Astrocyte (in vitro differentiated cells and primary cell): ENCODE measurements around the gene TBCB. TPM values are rescaled to one million over a fixed set of nuclear protein-coding genes. Genes with fewer than 3 reads are reported as not detected.

Experiments
- DNase-seq: peaks from one replicate; pipeline ENCODE4 v3.0.0-alpha.2; 2010; ENCODE audit warnings: low read depth
- FAIRE-seq: peaks from 2 replicates; lab custom pipeline; 2011; peaks lifted over from hg19 to GRCh38; lab: Jason Lieb, UNC
- H2AFZ ChIP-seq: 2 replicates; pipeline ENCODE4 v1.6.0; 2012; ENCODE audit warnings: low read depth, low read length, inconsistent platforms
- H3K27ac ChIP-seq: 2 replicates; pipeline ENCODE4 v1.5.1; 2011; ENCODE audit warnings: low read depth, low read length, inconsistent platforms
- H3K27me3 ChIP-seq: 2 replicates; pipeline ENCODE4 v1.6.0; 2011; ENCODE audit warnings: low read length, inconsistent platforms; ENCODE audit not compliant: insufficient read depth
- H3K36me3 ChIP-seq: 2 replicates; pipeline ENCODE4 v1.5.1; 2011; ENCODE audit warnings: low read length, inconsistent platforms; ENCODE audit not compliant: insufficient read depth
- H3K4me1 ChIP-seq: 2 replicates; pipeline ENCODE4 v1.5.1; 2011; ENCODE audit warnings: low read length, inconsistent platforms; ENCODE audit not compliant: insufficient read depth
- H3K4me2 ChIP-seq: 2 replicates; pipeline ENCODE4 v1.6.0; 2012; ENCODE audit warnings: low read length, inconsistent platforms
- H3K4me3 ChIP-seq: 2 replicates; pipeline ENCODE4 v1.5.1; 2011; ENCODE audit warnings: low read depth, mild to moderate bottlenecking, low read length, inconsistent platforms; ENCODE audit not compliant: insufficient read depth
- H3K79me2 ChIP-seq: 2 replicates; pipeline ENCODE4 v1.6.0; 2012; ENCODE audit warnings: mild to moderate bottlenecking, low read length, inconsistent platforms; ENCODE audit not compliant: insufficient read depth
- H3K9ac ChIP-seq: 2 replicates; pipeline ENCODE4 v1.6.0; 2012; ENCODE audit warnings: mild to moderate bottlenecking, low read length, inconsistent platforms
- H3K9me3 ChIP-seq: 2 replicates; pipeline ENCODE4 v1.5.1; 2012; ENCODE audit warnings: low read depth, mild to moderate bottlenecking, low read length, inconsistent platforms; ENCODE audit not compliant: insufficient read depth
- H4K20me1 ChIP-seq: 2 replicates; pipeline ENCODE4 v1.6.0; 2012; ENCODE audit warnings: low read length, inconsistent platforms; ENCODE audit not compliant: insufficient read depth
- H3K27ac Mint-ChIP-seq: one replicate; pipeline ENCODE4 v1.8.0; 2021; ENCODE audit warnings: mild to moderate bottlenecking, mixed read lengths; ENCODE audit not compliant: unreplicated experiment
- H3K27me3 Mint-ChIP-seq: one replicate; pipeline ENCODE4 v1.8.0; 2021; ENCODE audit warnings: low read depth, mixed read lengths; ENCODE audit not compliant: unreplicated experiment
- H3K36me3 Mint-ChIP-seq: one replicate; pipeline ENCODE4 v1.8.0; 2021; ENCODE audit warnings: low read depth, mixed read lengths; ENCODE audit not compliant: unreplicated experiment
- H3K4me1 Mint-ChIP-seq: one replicate; pipeline ENCODE4 v1.8.0; 2021; ENCODE audit warnings: low read depth, mixed read lengths; ENCODE audit not compliant: unreplicated experiment
- H3K4me3 Mint-ChIP-seq: one replicate; pipeline ENCODE4 v1.8.0; 2021; ENCODE audit warnings: mild to moderate bottlenecking, moderate library complexity, mixed read lengths; ENCODE audit not compliant: unreplicated experiment
- H3K9me3 Mint-ChIP-seq: one replicate; pipeline ENCODE4 v1.8.0; 2021; ENCODE audit warnings: mild to moderate bottlenecking, mixed read lengths; ENCODE audit not compliant: unreplicated experiment
- CTCF ChIP-seq: IDR thresholded peaks from 2 replicates; pipeline ENCODE4 v1.5.1; 2011; ENCODE audit warnings: low read depth, mild to moderate bottlenecking, inconsistent platforms, low read length, moderate library complexity; ENCODE audit not compliant: insufficient read depth
- EZH2 ChIP-seq: IDR thresholded peaks from 2 replicates; pipeline ENCODE4 v1.6.1; 2012; ENCODE audit warnings: mild to moderate bottlenecking, low read length, inconsistent platforms; ENCODE audit not compliant: insufficient read depth
- total RNA-seq: library from RNA; stranded (reverse); gene quantifications from 2 replicates; pipeline ENCODE4 v1.2.1, GENCODE V29; 2021

Gene TBCB
- total RNA-seq, 1 donor from 2014 or later, result 244 TPM

GRCh38 chr19:36093687-36094086 is 21.6 kb upstream of the TBCB start:
- H3K4me3 ChIP-seq, result no peak overlapping the region
- no peak overlapping the region for H3K27ac ChIP-seq
- H3K4me2 ChIP-seq, result no peak overlapping the region
- Mint-ChIP-seq H3K27me3 (peaks cover 7% of the 10 kb centered on the region), H3K9me3 (no peaks in the 10 kb centered on the region), H3K4me3 (no peak overlapping the region), H3K27ac (no peak overlapping the region), H3K36me3 (peaks cover under 1% of the 10 kb centered on the region), H3K4me1 (no peaks in the 10 kb centered on the region)
- no peaks in the 10 kb centered on the region for H4K20me1 ChIP-seq
- no peak for FAIRE-seq
- H3K36me3 ChIP-seq, result peaks cover 5% of the 10 kb centered on the region
- no peak overlapping the region for H3K9ac ChIP-seq
- no peaks in the 10 kb centered on the region for H3K9me3 ChIP-seq
- no peaks in the 10 kb centered on the region for H3K27me3 ChIP-seq
- no peaks in the 10 kb centered on the region for H3K4me1 ChIP-seq
- no peak for DNase-seq
- H2AFZ ChIP-seq, result no peak overlapping the region
- no peaks in the 10 kb centered on the region for H3K79me2 ChIP-seq
- TF ChIP-seq EZH2, result no peak
- TF ChIP-seq CTCF, result no peak

- Mint-ChIP-seq H3K27ac (no peak overlapping the region), H3K36me3 (no peaks in the 10 kb centered on the region), H3K9me3 (no peaks in the 10 kb centered on the region), H3K4me3 (no peak overlapping the region), H3K27me3 (peaks cover 3% of the 10 kb centered on the region), H3K4me1 (no peaks in the 10 kb centered on the region)
- H3K4me3 ChIP-seq, result no peak overlapping the region
- no peaks in the 10 kb centered on the region for H3K9me3 ChIP-seq
- no peaks in the 10 kb centered on the region for H4K20me1 ChIP-seq
- no peak overlapping the region for H3K4me2 ChIP-seq
- peaks cover 5% of the 10 kb centered on the region for H3K36me3 ChIP-seq
- TF ChIP-seq EZH2 (no peak), CTCF (no peak)
- H3K27ac ChIP-seq, result no peak overlapping the region
- no peaks in the 10 kb centered on the region for H3K27me3 ChIP-seq
- no peaks in the 10 kb centered on the region for H3K79me2 ChIP-seq
- H2AFZ ChIP-seq, result no peak overlapping the region
- no peak overlapping the region for H3K9ac ChIP-seq
- no peaks in the 10 kb centered on the region for H3K4me1 ChIP-seq
- DNase-seq (no peak), FAIRE-seq (no peak)
Observed at GRCh38 chr19:36097036-36097435, 18.2 kb upstream of the TBCB start.

- Histone ChIP-seq H2AFZ (no peak overlapping the region), H4K20me1 (no peaks in the 10 kb centered on the region), H3K4me1 (no peaks in the 10 kb centered on the region), H3K36me3 (peaks cover 8% of the 10 kb centered on the region), H3K4me2 (no peak overlapping the region), H3K9ac (no peak overlapping the region), H3K9me3 (no peaks in the 10 kb centered on the region), H3K79me2 (no peaks in the 10 kb centered on the region), H3K27me3 (no peaks in the 10 kb centered on the region), H3K4me3 (no peak overlapping the region), H3K27ac (no peak overlapping the region)
- Mint-ChIP-seq H3K4me1 (peaks cover 4% of the 10 kb centered on the region), H3K27ac (no peak overlapping the region), H3K27me3 (peaks cover 3% of the 10 kb centered on the region), H3K36me3 (no peaks in the 10 kb centered on the region), H3K9me3 (no peaks in the 10 kb centered on the region), H3K4me3 (no peak overlapping the region)
- TF ChIP-seq EZH2 (no peak), CTCF (no peak)
- FAIRE-seq, result no peak
- no peak for DNase-seq
Observed at GRCh38 chr19:36099166-36099785, 16.0 kb upstream of the TBCB start.
